ENCODE measurements around the gene LENEP.

The LENEP gene

GRCh38 chr1:155033524-155033923 is 40.1 kb downstream of the LENEP start, which contains the start of the genes DCST1 and DCST2:
Gene DCST1, plus strand, starts transcription at chr1:155033824. Its CDS starts 213 bp downstream, at chr1:155034037.
Gene DCST2, minus strand, starts transcription at chr1:155033781. Its CDS starts 80 bp downstream, at chr1:155033701.
- Mint-ChIP-seq H3K4me3 (no peak within 1 kb of the TSS), H3K36me3 (no peaks in the 10 kb centered on the region), H3K9me3 (no peaks in the 10 kb centered on the region), H3K4me1 (no peaks in the 10 kb centered on the region), H3K27ac (peak within 1 kb of the TSS; percentile 54)
- ATAC-seq (no peak), DNase-seq (ENCODE audit: low spot score in 2 of 2) (no peak)

DNA sequence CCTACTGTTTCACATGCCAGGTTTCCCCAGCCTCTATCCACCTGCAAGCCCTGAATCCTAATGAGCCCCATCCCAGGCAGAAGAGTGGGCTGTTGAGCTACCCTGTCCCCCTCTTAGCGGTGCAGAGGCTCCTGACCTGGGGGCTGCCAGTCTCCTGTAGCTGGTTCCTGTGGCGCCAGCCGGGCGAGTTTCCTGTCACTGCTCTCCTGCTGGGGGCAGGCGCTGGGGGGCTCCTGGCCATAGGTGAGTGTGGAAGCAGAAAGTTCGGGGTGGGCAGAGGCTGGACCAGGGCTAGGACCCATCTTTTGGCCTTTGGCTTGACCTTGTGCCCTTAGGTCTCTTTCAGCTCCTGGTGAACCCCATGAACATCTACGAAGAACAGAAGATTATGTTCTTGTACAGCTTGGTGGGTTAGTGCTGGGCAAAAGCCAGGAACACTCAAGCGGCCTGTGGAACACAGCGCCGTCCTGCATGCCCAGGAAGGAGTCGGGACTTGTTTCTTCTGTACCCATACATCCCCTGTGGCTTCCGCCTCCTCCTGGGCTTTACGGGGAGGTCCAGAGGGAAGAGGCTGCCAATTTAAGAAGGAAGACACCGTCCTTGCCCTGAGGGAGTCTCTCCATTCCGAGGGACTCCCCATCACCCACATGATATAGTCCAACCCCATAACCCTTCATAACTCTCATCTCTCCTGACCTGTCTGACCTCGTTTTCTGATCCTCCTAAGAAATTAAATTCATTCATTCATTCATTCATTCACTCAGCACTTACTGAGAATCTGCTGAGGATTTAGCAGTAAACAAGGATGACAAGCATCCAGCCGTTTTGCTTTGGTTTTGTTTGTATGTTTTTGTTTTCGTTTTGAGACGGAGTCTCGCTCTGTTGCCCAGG is 41.2 kb downstream of the LENEP start:
- no peaks in the 10 kb centered on the region for H3K4me1 Mint-ChIP-seq
- DNase-seq (ENCODE audit: low spot score in 2 of 2), result no peak
- no peaks in the 10 kb centered on the region for H3K36me3 Mint-ChIP-seq
- ATAC-seq, result no peak
- no peaks in the 10 kb centered on the region for H3K9me3 Mint-ChIP-seq
- no peak overlapping the region for H3K27ac Mint-ChIP-seq
- no peak overlapping the region for H3K4me3 Mint-ChIP-seq

GRCh38 chr1:155035936-155036335 is 42.5 kb downstream of the LENEP start:
- no peaks in the 10 kb centered on the region for H3K9me3 Mint-ChIP-seq
- H3K4me3 Mint-ChIP-seq, result no peak overlapping the region
- no peaks in the 10 kb centered on the region for H3K4me1 Mint-ChIP-seq
- ATAC-seq, result no peak
- H3K36me3 Mint-ChIP-seq, result no peaks in the 10 kb centered on the region
- no peak for DNase-seq (ENCODE audit: low spot score in 2 of 2)
- no peak overlapping the region for H3K27ac Mint-ChIP-seq

DNA sequence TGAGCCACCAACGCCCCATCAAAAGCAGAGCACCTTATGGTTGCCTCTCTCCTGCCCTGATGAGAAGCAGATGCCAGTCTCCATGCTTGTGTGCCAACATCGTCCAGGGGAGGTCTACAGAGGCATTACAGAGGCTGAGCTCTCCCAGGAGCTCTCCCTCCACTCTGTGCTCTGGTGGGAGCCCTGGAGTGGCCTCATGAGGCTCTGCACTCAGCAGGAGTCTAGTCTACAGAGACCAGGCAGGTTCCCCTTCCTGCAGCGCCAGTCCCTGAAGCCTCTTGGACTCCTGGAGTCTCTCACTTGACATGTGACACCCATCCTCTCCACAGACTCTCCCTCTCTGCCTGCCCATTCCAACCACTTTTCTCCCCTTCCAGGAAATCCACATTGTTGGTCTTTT is 43.7 kb downstream of the LENEP start:
- no peak for ATAC-seq
- Mint-ChIP-seq H3K4me1 (no peaks in the 10 kb centered on the region), H3K4me3 (no peak overlapping the region), H3K9me3 (no peaks in the 10 kb centered on the region), H3K27ac (no peak overlapping the region), H3K36me3 (no peaks in the 10 kb centered on the region)
- DNase-seq (ENCODE audit: low spot score in 2 of 2), result no peak

DNA sequence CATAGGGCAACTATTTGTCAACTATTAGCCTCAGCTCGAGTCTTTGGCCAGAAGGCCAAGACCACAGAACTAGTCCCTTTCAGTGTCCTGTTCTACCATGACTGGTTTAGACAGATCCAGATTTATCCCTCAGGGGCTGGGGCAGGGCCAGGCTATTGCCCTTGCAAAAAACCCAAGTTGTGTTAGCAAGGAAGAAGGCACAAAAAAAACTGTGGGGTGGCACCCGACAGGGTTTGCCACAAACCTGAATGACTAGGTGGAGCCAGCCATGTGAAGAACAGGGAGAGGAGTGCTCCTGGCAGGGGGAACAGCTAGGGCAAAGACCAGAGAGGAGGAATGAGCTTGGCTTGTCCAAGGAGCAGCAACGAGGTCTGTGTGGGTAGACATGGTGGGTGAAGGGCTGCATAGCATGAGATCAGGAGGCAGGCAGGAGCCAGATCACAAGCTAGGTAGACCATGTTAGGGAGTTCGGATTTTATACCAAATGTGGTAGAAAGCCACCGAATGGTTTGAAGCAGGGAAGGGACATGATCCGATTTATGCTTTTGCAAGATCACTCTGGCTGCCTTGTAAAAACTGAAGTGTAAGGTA is 44.6 kb downstream of the LENEP start:
- no peaks in the 10 kb centered on the region for H3K9me3 Mint-ChIP-seq
- no peak for DNase-seq (ENCODE audit: low spot score in 2 of 2)
- no peak for ATAC-seq
- no peak overlapping the region for H3K27ac Mint-ChIP-seq
- H3K36me3 Mint-ChIP-seq, result no peaks in the 10 kb centered on the region
- no peak overlapping the region for H3K4me3 Mint-ChIP-seq
- H3K4me1 Mint-ChIP-seq, result no peaks in the 10 kb centered on the region

DNA sequence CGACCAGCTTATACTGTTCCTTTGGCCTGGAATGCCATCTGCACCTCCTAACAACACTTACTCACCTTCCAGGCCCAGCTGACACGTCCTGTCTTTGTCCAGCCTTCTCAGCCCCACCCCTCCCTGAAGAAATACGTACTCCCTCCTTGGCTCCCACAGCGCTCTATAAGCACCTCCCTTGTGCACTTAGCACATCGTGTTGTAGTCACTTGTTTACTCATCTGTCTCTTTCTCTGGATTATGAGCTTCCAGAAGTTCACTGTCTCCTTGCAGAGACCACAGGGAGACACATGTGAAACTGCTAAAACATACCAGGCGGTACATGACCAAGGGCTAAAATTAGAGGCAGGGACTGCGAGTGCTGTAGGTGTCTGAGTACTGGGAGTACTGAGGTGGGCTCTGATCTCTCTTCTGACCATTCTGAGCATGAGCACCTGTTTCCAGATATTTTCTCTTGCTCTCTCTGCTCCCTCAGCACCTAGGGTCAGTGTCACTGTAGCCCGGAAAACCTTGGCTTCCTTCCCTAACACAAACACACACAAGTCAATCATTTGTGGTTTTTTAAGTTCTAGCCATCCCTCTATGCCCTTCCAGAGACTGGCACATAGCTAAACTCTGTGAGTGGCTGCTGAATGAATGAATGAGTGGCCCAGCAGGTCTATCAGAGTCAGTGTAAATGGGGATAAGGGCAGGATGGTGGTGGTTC is 45.4 kb downstream of the LENEP start:
- DNase-seq (ENCODE audit: low spot score in 2 of 2) (no peak), ATAC-seq (no peak)
- H3K4me1 Mint-ChIP-seq, result no peaks in the 10 kb centered on the region
- H3K27ac Mint-ChIP-seq, result no peak overlapping the region
- H3K4me3 Mint-ChIP-seq, result no peak overlapping the region
- H3K9me3 Mint-ChIP-seq, result no peaks in the 10 kb centered on the region
- no peaks in the 10 kb centered on the region for H3K36me3 Mint-ChIP-seq

GRCh38 chr1:155039308-155039669 is 45.9 kb downstream of the LENEP start:
- peaks cover 2% of the 10 kb centered on the region for H3K4me1 Mint-ChIP-seq

DNA sequence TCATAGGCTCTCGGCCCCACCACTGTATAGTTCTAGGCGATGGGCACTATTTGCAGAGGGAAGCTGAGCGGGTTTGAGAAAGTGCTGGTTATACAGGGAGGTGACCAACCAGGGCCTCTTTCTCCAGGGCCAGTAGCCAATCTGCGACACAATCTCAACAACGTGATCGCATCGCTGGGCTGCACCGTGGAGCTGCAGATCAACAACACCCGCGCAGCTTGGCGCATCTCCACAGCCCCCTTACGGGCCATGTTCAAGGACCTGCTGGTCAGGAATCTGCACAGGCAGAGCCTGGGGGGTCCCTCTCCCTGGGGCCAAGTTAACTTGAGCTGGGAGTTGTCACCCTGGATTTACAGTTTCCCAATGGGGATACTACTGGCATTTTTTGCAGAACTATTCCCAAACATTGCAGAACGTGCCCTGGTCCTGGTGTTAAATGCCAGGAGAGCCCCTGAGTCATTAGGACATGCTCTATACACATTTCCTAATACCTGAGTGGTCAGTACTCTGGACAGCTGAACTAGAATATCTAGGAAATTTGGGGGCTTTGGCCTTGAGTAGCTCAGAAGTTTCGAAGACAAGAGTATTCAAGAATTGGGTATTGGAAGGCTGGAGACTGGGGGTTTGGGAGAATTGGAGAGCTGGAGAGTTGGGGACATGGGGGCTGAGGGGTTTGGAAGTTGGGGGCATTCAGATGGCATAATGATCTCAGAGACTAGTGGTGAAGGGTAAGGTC is 47.1 kb downstream of the LENEP start:
- Mint-ChIP-seq H3K27ac (no peak overlapping the region), H3K9me3 (no peaks in the 10 kb centered on the region), H3K4me1 (peaks cover 14% of the 10 kb centered on the region), H3K4me3 (no peak overlapping the region), H3K36me3 (no peaks in the 10 kb centered on the region)
- DNase-seq (ENCODE audit: low spot score in 2 of 2) (no peak), ATAC-seq (no peak)

More at GRCh38 chr1:155039308-155039669, 45.9 kb downstream of the LENEP start:
- Mint-ChIP-seq H3K27ac (no peak overlapping the region), H3K4me3 (no peak overlapping the region), H3K9me3 (no peaks in the 10 kb centered on the region), H3K36me3 (no peaks in the 10 kb centered on the region)
- DNase-seq (ENCODE audit: low spot score in 2 of 2) (no peak), ATAC-seq (no peak)

DNA sequence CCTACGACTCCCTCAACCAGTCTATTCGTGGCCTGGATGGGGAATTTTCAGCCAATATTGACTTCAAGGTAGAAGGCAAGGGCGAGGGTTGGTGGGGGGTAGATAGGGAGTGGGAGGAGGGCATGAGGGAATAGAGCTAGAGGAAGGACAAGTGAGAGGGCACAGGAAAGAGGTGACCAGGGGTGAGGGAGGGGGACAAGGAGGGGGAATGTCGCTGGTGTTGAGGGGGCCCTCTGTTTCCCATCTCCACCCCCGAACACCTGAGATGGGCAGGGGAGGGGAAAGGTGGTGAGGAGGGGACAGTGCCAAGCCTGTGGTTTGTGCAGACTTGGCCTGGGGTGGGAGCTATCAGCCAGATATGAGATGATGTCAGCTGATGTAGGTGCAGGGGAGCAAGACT is 49.4 kb downstream of the LENEP start:
- Mint-ChIP-seq H3K4me1 (peaks cover 17% of the 10 kb centered on the region), H3K36me3 (no peaks in the 10 kb centered on the region), H3K4me3 (no peak overlapping the region), H3K27ac (no peak overlapping the region), H3K9me3 (no peaks in the 10 kb centered on the region)
- ATAC-seq (no peak), DNase-seq (ENCODE audit: low spot score in 2 of 2) (no peak)

GRCh38 chr1:155043301-155043702 is 49.9 kb downstream of the LENEP start:
- H3K9me3 Mint-ChIP-seq, result no peaks in the 10 kb centered on the region
- H3K4me1 Mint-ChIP-seq, result peaks cover 17% of the 10 kb centered on the region
- no peak overlapping the region for H3K4me3 Mint-ChIP-seq
- ATAC-seq (no peak), DNase-seq (ENCODE audit: low spot score in 2 of 2) (no peak)
- H3K36me3 Mint-ChIP-seq, result no peaks in the 10 kb centered on the region
- no peak overlapping the region for H3K27ac Mint-ChIP-seq

DNA sequence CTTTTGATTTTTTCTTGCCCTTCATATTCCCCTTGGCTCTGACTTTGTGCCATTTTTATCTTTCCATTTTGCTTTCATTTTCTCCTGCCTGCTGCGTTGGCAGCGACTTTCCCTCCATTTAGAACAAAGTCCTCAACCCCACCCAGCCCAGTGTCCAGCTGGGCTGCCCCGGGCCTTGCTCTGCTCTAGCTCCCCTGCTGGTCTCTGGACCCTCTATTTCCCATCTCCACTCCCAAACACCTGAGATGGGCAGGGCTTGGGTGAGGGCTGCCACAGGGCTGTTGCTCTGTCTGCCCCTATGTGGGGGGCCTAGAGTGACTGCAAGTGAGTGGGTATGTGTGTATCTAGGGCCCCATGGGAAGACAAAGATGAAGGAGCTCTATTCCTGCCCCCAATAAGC is 50.4 kb downstream of the LENEP start:
- Mint-ChIP-seq H3K36me3 (no peaks in the 10 kb centered on the region), H3K27ac (no peak overlapping the region), H3K4me1 (peaks cover 17% of the 10 kb centered on the region), H3K4me3 (no peak overlapping the region), H3K9me3 (no peaks in the 10 kb centered on the region)
- no peak for DNase-seq (ENCODE audit: low spot score in 2 of 2)
- no peak for ATAC-seq
